Neural cell (in vitro differentiated cells): ENCODE results near the gene B4GALT4. TPM values are rescaled to one million over a fixed set of nuclear protein-coding genes. Genes with fewer than 3 reads are reported as not detected.

Source experiments
- H2AFZ ChIP-seq: fragments of 200-600, 300-800 bp; sonication (generic), shearing (Covaris generic); 2 replicates; pipeline ENCODE4 v1.6.0; 2014; ENCODE audit warnings: low read depth, mild to moderate bottlenecking, antibody characterized with exemption, low read length, moderate library complexity
- H3F3A ChIP-seq: fragments of 200-600 bp; shearing (Covaris generic); 2 replicates; pipeline ENCODE4 v1.6.1; 2016; ENCODE audit warnings: mild to moderate bottlenecking, moderate library complexity, mixed read lengths, antibody characterized with exemption, low read length; ENCODE audit not compliant: insufficient read depth, poor library complexity, severe bottlenecking
- H3K27ac ChIP-seq: fragments of 200-600, 300-800 bp; sonication (generic), shearing (Covaris generic); 2 replicates; pipeline ENCODE4 v1.5.1; 2014; ENCODE audit warnings: mild to moderate bottlenecking, low read length, moderate library complexity
- H3K27me3 ChIP-seq: fragments of 300-800, 200-600 bp; sonication (generic), shearing (Covaris generic); 2 replicates; pipeline ENCODE4 v1.6.0; 2014; ENCODE audit warnings: mild to moderate bottlenecking, low read depth, low read length, moderate library complexity; ENCODE audit not compliant: insufficient read depth
- H3K36me3 ChIP-seq: fragments of 300-800, 200-600 bp; sonication (generic), shearing (Covaris generic); 2 replicates; pipeline ENCODE4 v1.5.1; 2014; ENCODE audit warnings: mild to moderate bottlenecking, antibody characterized with exemption, low read length, moderate library complexity; ENCODE audit not compliant: insufficient read depth
- H3K4me2 ChIP-seq: fragments of 300-800, 200-600 bp; sonication (generic), shearing (Covaris generic); 2 replicates; pipeline ENCODE4 v1.6.0; 2014; ENCODE audit warnings: mild to moderate bottlenecking, low read length
- H3K4me3 ChIP-seq: fragments of 300-800, 200-600 bp; sonication (generic), shearing (Covaris generic); 2 replicates; pipeline ENCODE4 v1.5.1; 2014; ENCODE audit warnings: mild to moderate bottlenecking, low read length, moderate library complexity
- H3K79me2 ChIP-seq: fragments of 200-600 bp; shearing (Covaris generic); replicated peaks from 2 replicates; pipeline ENCODE4 v1.6.0; 2014; ENCODE audit warnings: mild to moderate bottlenecking, low read length, moderate library complexity; ENCODE audit not compliant: insufficient read depth
- H3K9ac ChIP-seq: fragments of 300-800, 200-600 bp; sonication (generic), shearing (Covaris generic); 2 replicates; pipeline ENCODE4 v1.6.1; 2016; ENCODE audit warnings: mild to moderate bottlenecking, low read length, mixed read lengths
- H3K9me2 ChIP-seq: fragments of 200-600 bp; shearing (Covaris generic); 2 replicates; pipeline ENCODE4 v1.6.1; 2016; ENCODE audit warnings: mild to moderate bottlenecking, low read length, mixed read lengths; ENCODE audit not compliant: insufficient read depth
- H3K9me3 ChIP-seq: fragments of 200-600, 300-800 bp; sonication (generic), shearing (Covaris generic); 2 replicates; pipeline ENCODE4 v1.6.1; 2016; ENCODE audit warnings: mild to moderate bottlenecking, mixed run types, low read length, moderate library complexity, mixed read lengths
- H4K20me1 ChIP-seq: fragments of 200-600 bp; shearing (Covaris generic); 2 replicates; pipeline ENCODE4 v1.6.1; 2016; ENCODE audit warnings: mild to moderate bottlenecking, mixed run types; ENCODE audit not compliant: insufficient read depth
- CTCF ChIP-seq: fragments of 450-650 bp; IDR thresholded peaks from 2 replicates; pipeline ENCODE4 v1.5.1; 2014; ENCODE audit warnings: antibody characterized with exemption, mild to moderate bottlenecking, moderate library complexity; ENCODE audit not compliant: poor library complexity, severe bottlenecking
- EP300 ChIP-seq: fragments of 450-650 bp; conservative IDR thresholded peaks from 2 replicates; pipeline ENCODE4 v1.6.1; 2014; ENCODE audit warnings: antibody characterized with exemption, mild to moderate bottlenecking, moderate library complexity; ENCODE audit not compliant: poor library complexity, severe bottlenecking
- EZH2 ChIP-seq: fragments of 200-600, 300-800 bp; shearing (Covaris generic), sonication (generic); IDR thresholded peaks from 2 replicates; pipeline ENCODE4 v1.6.1; 2014; ENCODE audit warnings: antibody characterized with exemption, low read length, borderline replicate concordance, mild to moderate bottlenecking; ENCODE audit not compliant: insufficient read depth, poor library complexity, severe bottlenecking
- MXI1 ChIP-seq: fragments of 450-650 bp; conservative IDR thresholded peaks from 2 replicates; pipeline ENCODE4 v1.6.1; 2014; ENCODE audit warnings: antibody characterized with exemption, mild to moderate bottlenecking; ENCODE audit not compliant: poor library complexity, severe bottlenecking
- POLR2AphosphoS5 ChIP-seq: IDR thresholded peaks from 2 replicates; pipeline ENCODE4 v1.6.1; 2012
- RAD21 ChIP-seq: fragments of 450-650 bp; conservative IDR thresholded peaks from 2 replicates; pipeline ENCODE4 v1.6.1; 2014; ENCODE audit warnings: antibody characterized with exemption, mild to moderate bottlenecking, moderate library complexity
- REST ChIP-seq: IDR thresholded peaks from 2 replicates; pipeline ENCODE4 v1.6.1; 2012; ENCODE audit warnings: borderline replicate concordance
- SMC3 ChIP-seq: fragments of 450-650 bp; conservative IDR thresholded peaks from 2 replicates; pipeline ENCODE4 v1.6.1; 2014; ENCODE audit warnings: antibody characterized with exemption, mild to moderate bottlenecking, moderate library complexity; ENCODE audit not compliant: poor library complexity
- TAF1 ChIP-seq: IDR thresholded peaks from 2 replicates; pipeline ENCODE4 v1.6.1; 2012; ENCODE audit warnings: low read depth
- polyA plus RNA-seq: library from polyadenylated mRNA; depleted of rRNA; stranded (reverse); fragments of >200 nt; gene quantifications from 2 replicates; pipeline ENCODE4 v1.2.3, GENCODE V29; 2014

Gene B4GALT4
- polyA plus RNA-seq, 1 donor from 2014 or later: 11.8 TPM

DNA sequence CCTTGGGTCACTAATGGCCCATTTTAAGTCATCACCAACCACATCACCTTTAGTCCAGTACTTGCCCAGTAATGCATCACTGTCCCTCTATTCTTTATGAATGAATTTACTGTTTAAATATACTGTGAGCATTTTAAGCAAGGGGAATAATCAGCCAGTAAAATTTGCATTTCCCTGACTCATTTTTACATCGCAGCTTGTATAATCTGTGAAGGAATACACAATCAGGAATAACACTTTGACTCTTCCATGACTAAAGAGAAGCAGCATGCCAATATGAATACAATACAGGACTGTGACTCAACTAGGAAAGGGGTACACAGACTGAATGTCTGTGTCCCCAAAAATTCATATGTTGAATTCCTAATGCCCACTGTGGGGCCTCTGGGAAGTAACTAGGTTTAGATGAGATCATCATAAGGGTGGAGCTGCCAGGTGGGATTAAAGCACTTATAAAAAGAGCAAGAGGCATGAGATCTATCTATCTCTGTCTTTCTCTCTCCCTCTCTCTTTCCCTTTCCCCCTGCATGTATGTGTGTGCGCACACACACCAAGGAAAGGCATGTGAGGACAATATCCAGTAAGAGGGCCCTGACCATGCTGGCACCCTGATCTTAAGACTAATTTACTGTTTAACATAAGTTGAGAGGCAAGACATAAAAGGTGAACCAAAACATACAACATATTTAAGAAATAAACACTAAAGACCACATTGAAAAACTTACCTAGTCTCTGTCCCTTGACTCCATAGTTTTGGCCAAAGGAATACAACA, 12.1 kb downstream of the B4GALT4 start:
- no peaks in the 10 kb centered on the region for H3K9me2 ChIP-seq
- H3K4me3 ChIP-seq: no peak overlapping the region
- no peak overlapping the region for H2AFZ ChIP-seq
- no peaks in the 10 kb centered on the region for H3K36me3 ChIP-seq
- no peak overlapping the region for H3K4me2 ChIP-seq
- no peak overlapping the region for H3K9ac ChIP-seq
- no peak overlapping the region for H3K27ac ChIP-seq
- no peaks in the 10 kb centered on the region for H4K20me1 ChIP-seq
- H3K9me3 ChIP-seq: no peaks in the 10 kb centered on the region
- H3K79me2 ChIP-seq: no peaks in the 10 kb centered on the region
- H3K27me3 ChIP-seq: no peaks in the 10 kb centered on the region
- TF ChIP-seq SMC3: no peak
- TF ChIP-seq MXI1: no peak
- no peak for TF ChIP-seq REST
- no peak for TF ChIP-seq POLR2AphosphoS5
- no peak for TF ChIP-seq RAD21
- no peak for TF ChIP-seq EZH2
- TF ChIP-seq CTCF: no peak
- no peak for TF ChIP-seq EP300
- TF ChIP-seq TAF1: no peak
- H3F3A ChIP-seq: no peaks in the 10 kb centered on the region

DNA sequence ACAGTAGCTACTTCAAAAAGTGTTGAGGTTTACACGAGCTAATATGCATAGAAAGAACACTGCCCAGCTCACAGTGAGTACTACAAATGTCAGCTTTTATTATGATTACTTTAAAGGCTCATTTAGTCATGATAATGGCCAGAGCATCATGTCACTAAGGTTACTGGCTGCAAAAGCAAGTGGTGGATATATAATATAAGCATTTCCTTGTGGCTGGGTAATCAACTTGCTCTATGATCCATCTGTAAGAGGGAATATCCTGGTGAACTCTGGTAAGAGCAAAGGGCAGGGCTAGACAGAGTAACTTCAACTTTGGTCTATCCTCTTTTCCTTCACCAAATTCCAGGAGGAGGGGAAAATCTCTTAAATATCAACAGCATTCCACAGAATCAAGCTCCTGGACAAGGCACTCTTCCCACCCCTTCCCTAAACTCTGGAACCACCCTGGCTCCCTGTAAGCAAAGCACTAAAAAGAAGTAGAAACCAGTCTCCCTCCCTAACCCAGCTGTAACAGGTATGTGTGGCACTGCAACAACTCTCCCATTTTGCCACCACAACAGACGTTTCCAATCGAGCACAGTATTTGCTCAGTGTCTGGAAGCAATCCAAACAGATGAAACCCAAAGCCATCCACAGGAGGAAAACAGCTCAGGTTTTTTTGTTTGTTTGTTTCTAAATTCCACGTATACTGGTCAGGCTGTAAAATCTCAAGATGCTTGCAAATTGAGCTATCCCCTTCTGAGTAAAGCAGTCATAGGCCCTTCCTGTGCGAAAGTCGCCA, 13.4 kb downstream of the B4GALT4 start:
- Histone ChIP-seq H3K4me2 (no peak overlapping the region), H3K79me2 (no peaks in the 10 kb centered on the region), H3K4me3 (no peak overlapping the region), H2AFZ (no peak overlapping the region), H3K9ac (no peak overlapping the region), H3K9me2 (no peaks in the 10 kb centered on the region), H3K27me3 (no peaks in the 10 kb centered on the region), H4K20me1 (no peaks in the 10 kb centered on the region), H3K36me3 (no peaks in the 10 kb centered on the region), H3K27ac (no peak overlapping the region), H3K9me3 (no peaks in the 10 kb centered on the region), H3F3A (no peaks in the 10 kb centered on the region)
- no peak for TF ChIP-seq REST
- TF ChIP-seq EZH2: no peak
- TF ChIP-seq RAD21: no peak
- TF ChIP-seq MXI1: no peak
- TF ChIP-seq POLR2AphosphoS5: no peak
- no peak for TF ChIP-seq TAF1
- no peak for TF ChIP-seq CTCF
